ENCODE measurements around the gene TBC1D3I.

The TBC1D3I gene

GRCh38 chr17:36205637-36206485, 58.5 kb downstream of the TBC1D3I start:
- no peak for DNase-seq

GRCh38 chr17:36204724-36205500, 59.5 kb downstream of the TBC1D3I start:
- DNase-seq = no peak
